ENCODE results near the gene TRAPPC10. TPM values are rescaled to one million over a fixed set of nuclear protein-coding genes. Genes with fewer than 3 reads are reported as not detected.

TRAPPC10 gene
- total RNA-seq, 1 experiment from 2014 or later, result 28.8 TPM

DNA sequence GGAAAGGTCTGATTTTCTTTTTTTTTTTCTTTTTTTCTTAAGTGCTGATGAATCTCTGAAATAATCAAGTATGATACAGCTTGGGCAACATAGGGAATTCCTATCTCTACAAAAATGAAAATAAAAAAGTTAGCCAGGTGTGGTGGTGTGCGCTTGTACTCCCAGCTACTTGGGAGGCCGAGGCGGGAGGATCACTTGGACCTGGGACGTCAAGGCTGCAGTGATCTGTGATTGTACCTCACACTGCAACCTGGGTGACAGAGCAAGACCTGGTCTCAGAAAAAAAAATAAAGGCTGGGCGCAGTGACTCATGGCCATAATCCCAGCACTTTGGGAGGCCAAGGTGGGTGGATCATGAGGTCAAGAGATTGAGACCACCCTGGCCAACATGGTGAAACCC, 6.0 kb downstream of the TRAPPC10 start:
- no peak overlapping the region for H3K27ac Mint-ChIP-seq (ENCODE audit: unreplicated experiment)
- no peak for DNase-seq
- H3K27me3 Mint-ChIP-seq (ENCODE audit: unreplicated experiment), result no peaks in the 10 kb centered on the region
- no TSS peak for BruUV-seq (replicated peaks)
- H3K9me3 Mint-ChIP-seq (ENCODE audit: low read depth, unreplicated experiment), result no peaks in the 10 kb centered on the region
- H3K36me3 Mint-ChIP-seq (ENCODE audit: insufficient read depth, unreplicated experiment), result peaks cover 8% of the 10 kb centered on the region
- H3K4me3 Mint-ChIP-seq (ENCODE audit: low read depth, unreplicated experiment), result no peak overlapping the region
- H3K4me1 Mint-ChIP-seq (ENCODE audit: low read depth, unreplicated experiment), result no peaks in the 10 kb centered on the region
- TF ChIP-seq, protein P1, sequence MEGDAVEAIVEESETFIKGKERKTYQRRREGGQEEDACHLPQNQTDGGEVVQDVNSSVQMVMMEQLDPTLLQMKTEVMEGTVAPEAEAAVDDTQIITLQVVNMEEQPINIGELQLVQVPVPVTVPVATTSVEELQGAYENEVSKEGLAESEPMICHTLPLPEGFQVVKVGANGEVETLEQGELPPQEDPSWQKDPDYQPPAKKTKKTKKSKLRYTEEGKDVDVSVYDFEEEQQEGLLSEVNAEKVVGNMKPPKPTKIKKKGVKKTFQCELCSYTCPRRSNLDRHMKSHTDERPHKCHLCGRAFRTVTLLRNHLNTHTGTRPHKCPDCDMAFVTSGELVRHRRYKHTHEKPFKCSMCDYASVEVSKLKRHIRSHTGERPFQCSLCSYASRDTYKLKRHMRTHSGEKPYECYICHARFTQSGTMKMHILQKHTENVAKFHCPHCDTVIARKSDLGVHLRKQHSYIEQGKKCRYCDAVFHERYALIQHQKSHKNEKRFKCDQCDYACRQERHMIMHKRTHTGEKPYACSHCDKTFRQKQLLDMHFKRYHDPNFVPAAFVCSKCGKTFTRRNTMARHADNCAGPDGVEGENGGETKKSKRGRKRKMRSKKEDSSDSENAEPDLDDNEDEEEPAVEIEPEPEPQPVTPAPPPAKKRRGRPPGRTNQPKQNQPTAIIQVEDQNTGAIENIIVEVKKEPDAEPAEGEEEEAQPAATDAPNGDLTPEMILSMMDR (IDR thresholded peaks at IDR 0.05; ENCODE audit: unreplicated experiment), result no peak
- CTCF ChIA-PET, result no interaction called here
- intact Hi-C loops (cut with micrococcal nuclease; ENCODE audit: unreplicated experiment), result no loop called here

DNA sequence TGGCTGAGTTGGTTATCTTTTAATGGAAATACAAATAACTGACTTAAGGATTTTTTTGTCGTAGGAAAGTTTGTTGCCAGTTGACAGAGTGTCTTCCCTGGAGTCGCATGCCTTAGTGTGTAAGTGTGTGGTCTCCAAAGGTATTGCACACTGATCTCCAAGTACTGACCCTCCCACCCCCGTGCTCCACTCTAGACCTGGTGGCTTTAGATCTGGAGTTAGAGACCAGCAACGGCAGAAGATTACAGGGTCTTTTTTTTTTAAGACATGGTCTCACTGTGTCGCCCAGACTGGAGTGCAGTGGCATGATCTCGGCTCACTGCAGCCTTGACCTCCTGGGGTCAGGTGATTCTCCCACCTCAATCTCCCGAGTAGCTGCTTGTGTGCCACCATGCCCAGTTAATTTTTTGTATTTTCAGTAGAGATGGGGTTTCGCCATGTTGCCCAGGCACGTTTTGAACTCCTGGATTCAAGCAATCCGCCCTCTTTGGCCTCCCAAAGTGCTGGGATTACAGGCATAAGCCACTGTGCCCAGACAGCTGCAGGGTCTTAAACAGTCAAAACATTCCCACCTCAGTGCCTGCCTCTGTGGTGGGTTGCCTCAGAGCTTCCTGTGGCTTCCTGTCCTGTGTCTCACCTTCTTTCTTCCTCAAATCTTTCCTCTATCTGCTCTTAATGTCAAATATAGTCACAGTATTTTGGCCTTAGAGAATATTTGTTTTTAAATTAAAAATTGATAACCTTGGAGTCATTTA, 6.9 kb downstream of the TRAPPC10 start:
- no peaks in the 10 kb centered on the region for H3K4me1 Mint-ChIP-seq (ENCODE audit: low read depth, unreplicated experiment)
- no peak overlapping the region for H3K4me3 Mint-ChIP-seq (ENCODE audit: low read depth, unreplicated experiment)
- TF ChIP-seq, protein P1 (IDR thresholded peaks at IDR 0.05; ENCODE audit: unreplicated experiment), result no peak
- intact Hi-C loops (cut with micrococcal nuclease; ENCODE audit: unreplicated experiment), result no loop called here
- DNase-seq, result no peak
- no TSS peak for BruUV-seq (replicated peaks)
- H3K9me3 Mint-ChIP-seq (ENCODE audit: low read depth, unreplicated experiment), result no peaks in the 10 kb centered on the region
- CTCF ChIA-PET, result interaction anchor here (0.6 kb wide), 1 partner anchor 13 kb away, joined by 3 read pairs; no protein-coding TSS in a partner anchor
- H3K36me3 Mint-ChIP-seq (ENCODE audit: insufficient read depth, unreplicated experiment), result peaks cover 4% of the 10 kb centered on the region
- no peaks in the 10 kb centered on the region for H3K27me3 Mint-ChIP-seq (ENCODE audit: unreplicated experiment)
- no peak overlapping the region for H3K27ac Mint-ChIP-seq (ENCODE audit: unreplicated experiment)

DNA sequence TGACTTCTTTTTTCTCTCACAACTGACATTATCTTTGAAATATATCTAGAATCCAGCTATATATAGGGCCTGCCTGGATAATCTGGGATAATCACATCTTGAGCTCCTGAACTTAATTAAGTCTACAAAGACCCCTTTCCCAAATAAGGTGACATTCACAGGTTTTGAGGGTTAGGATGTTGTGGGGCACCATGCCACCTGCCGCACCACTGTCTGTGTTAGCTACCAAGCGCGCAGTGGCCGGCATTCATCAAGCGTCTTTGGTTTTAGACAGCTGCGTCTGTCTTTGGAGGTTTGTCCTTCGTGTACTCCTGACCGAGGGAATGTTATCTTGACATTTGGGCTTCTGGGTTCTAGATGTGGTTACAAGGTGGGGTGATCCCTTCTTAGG, 7.5 kb downstream of the TRAPPC10 start:
- no peak for DNase-seq
- Mint-ChIP-seq H3K27me3 (ENCODE audit: unreplicated experiment) (no peaks in the 10 kb centered on the region), H3K36me3 (ENCODE audit: insufficient read depth, unreplicated experiment) (no peaks in the 10 kb centered on the region), H3K9me3 (ENCODE audit: low read depth, unreplicated experiment) (no peaks in the 10 kb centered on the region), H3K4me3 (ENCODE audit: low read depth, unreplicated experiment) (no peak overlapping the region), H3K4me1 (ENCODE audit: low read depth, unreplicated experiment) (no peaks in the 10 kb centered on the region), H3K27ac (ENCODE audit: unreplicated experiment) (no peak overlapping the region)
- TF ChIP-seq, protein P1 (IDR thresholded peaks at IDR 0.05; ENCODE audit: unreplicated experiment), result no peak
- intact Hi-C loops (cut with micrococcal nuclease; ENCODE audit: unreplicated experiment), result no loop called here
- CTCF ChIA-PET, result interaction anchor here (0.6 kb wide), 1 partner anchor 12 kb away, joined by 3 read pairs; no protein-coding TSS in a partner anchor
- BruUV-seq (replicated peaks), result no TSS peak

DNA sequence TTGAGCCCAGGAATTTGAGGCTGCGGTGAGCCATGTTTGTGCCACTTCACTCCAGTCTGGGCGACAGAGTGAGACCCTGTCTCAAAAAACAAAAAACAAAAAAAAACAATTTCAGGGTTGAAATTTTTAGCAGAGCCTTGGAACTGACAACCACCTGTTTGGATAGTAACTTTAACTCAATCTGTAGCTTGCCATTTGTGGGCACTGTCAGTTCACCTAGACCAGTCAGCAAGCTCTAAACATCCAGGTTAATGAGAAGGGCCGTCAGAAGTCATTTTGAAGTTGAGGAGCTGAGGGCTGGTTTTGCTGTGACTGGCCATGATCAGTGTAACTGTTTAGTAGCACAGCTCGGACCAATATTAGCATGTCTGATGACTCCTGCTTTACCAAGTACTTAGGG, 8.4 kb downstream of the TRAPPC10 start:
- TF ChIP-seq, protein P1 (IDR thresholded peaks at IDR 0.05; ENCODE audit: unreplicated experiment), result no peak
- DNase-seq, result no peak
- Mint-ChIP-seq H3K27ac (ENCODE audit: unreplicated experiment) (no peak overlapping the region), H3K4me3 (ENCODE audit: low read depth, unreplicated experiment) (no peak overlapping the region), H3K27me3 (ENCODE audit: unreplicated experiment) (no peaks in the 10 kb centered on the region), H3K9me3 (ENCODE audit: low read depth, unreplicated experiment) (no peaks in the 10 kb centered on the region), H3K4me1 (ENCODE audit: low read depth, unreplicated experiment) (peaks cover 5% of the 10 kb centered on the region), H3K36me3 (ENCODE audit: insufficient read depth, unreplicated experiment) (no peaks in the 10 kb centered on the region)
- intact Hi-C loops (cut with micrococcal nuclease; ENCODE audit: unreplicated experiment), result no loop called here
- CTCF ChIA-PET, result no interaction called here
- no TSS peak for BruUV-seq (replicated peaks)

Measured in Calu3 (cell line).